Epithelial cell of alveolus of lung (primary cell): ENCODE results near the gene MGAT4D. TPM values are rescaled to one million over a fixed set of nuclear protein-coding genes. Genes with fewer than 3 reads are reported as not detected.

ENCODE experiments used
- total RNA-seq: library from RNA; depleted of rRNA; stranded (reverse); fragments of >200 nt; gene quantifications from 2 replicates; pipeline ENCODE4 v1.2.1, GENCODE V29; 2015

Gene MGAT4D
- not detected in 2 replicates for total RNA-seq

DNA sequence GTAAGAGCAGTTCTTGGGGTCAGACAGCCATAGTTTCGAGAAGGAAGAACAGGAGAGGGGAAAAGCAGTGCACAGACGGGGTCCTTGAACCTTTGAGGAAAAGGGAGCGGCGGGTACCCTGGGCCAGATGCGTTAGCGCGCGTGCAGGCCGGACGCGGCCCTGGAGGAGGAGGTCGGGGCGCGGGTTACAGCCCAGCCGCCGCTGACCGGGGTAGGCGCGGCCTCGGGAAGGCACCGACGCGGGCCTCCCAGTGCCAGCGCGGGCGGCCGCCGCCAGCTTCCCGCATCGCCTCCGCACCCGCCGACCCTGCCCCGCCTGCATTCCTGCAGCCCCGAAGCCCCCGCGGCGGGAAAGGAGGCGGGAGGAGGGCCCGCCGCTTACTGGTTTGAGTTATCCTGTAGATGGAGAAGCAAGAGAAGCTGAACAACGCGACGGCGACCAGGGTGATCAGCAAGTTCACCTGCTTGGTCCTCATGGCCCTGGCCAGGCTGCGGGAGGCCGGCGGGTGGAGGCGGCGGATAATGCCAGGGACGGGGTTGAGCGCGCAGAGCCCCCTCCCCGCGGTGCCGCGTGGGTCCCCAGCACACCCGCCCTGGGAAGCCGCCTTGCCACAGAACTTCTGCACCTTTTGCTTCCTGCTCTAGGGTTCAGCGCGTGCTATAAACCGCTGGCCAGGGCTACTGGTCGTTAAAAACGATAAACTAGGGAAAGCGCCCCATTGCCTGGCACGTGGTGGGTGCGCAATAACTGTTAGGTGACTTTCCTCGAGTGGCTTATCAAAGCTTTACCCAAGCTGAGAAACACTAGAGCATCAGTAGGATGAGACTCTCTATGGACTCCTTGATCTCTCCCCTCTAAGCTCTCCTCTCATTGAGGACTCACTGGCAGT is at the start of gene MGAT4D:
TSS of gene MGAT4D (minus strand) at position 547 of the 890 bp plus-strand sequence. CDS start at position 476, 71 bp downstream.

GRCh38 chr4:140523857-140524742 is 26.0 kb upstream of the MGAT4D start, which contains the start of gene ELMOD2:
TSS of gene ELMOD2 (plus strand) at chr4:140524168. CDS start at chr4:140525429, 1,261 bp downstream.

GRCh38 chr4:140427106-140427918 is 70.8 kb downstream of the MGAT4D start, which contains the start of gene CLGN:
TSS of gene CLGN (minus strand) at chr4:140427648. CDS start at chr4:140413078, 14,570 bp downstream.

Other genes with a start within 250 kb of the MGAT4D start
- gene SCOC, start 124.6 kb downstream of the MGAT4D start, total RNA-seq: 55.2 and 65.3 TPM in 2 replicates
- 3.0 and 7.1 TPM in 2 replicates for gene CLGN, start 70.6 kb downstream of the MGAT4D start, total RNA-seq
- 17.3 and 24.8 TPM in 2 replicates for gene ELMOD2, start 25.9 kb upstream of the MGAT4D start, total RNA-seq
- gene UCP1, start 70.7 kb upstream of the MGAT4D start, total RNA-seq: not detected in 2 replicates